ENCODE results near the gene RASSF3. TPM values are rescaled to one million over a fixed set of nuclear protein-coding genes. Genes with fewer than 3 reads are reported as not detected.
"Not testable (repeated sequence)": the region's sequence is repeated elsewhere in the genome, so short reads cannot be mapped to it uniquely, and the experiment has no call there.

The RASSF3 gene
- polyA plus RNA-seq, 6 donors from 2014 or later: 3.2 to 7.8 (median 4.5) TPM

- no peaks in the 10 kb centered on the region for H3K36me3 Mint-ChIP-seq
- no peaks in the 10 kb centered on the region for H3K9me3 Mint-ChIP-seq
- no peaks in the 10 kb centered on the region for H3K27me3 Mint-ChIP-seq
- peak; percentile 20 for DNase-seq
- peak in 1 of 2 donors; percentile 3 for ATAC-seq (ENCODE audit: low read depth in 2 of 2)
- H3K4me3 Mint-ChIP-seq: peak overlapping the region; percentile 80 to 95 (median 91)
- H3K4me1 Mint-ChIP-seq: peaks cover 15 to 42% (median 40%) of the 10 kb centered on the region in 3 donors
- H3K27ac Mint-ChIP-seq: peak overlapping the region; percentile 8 to 97 (median 96)
Measured at GRCh38 chr12:64609536-64610078, 688 bp upstream of the RASSF3 start.

DNA sequence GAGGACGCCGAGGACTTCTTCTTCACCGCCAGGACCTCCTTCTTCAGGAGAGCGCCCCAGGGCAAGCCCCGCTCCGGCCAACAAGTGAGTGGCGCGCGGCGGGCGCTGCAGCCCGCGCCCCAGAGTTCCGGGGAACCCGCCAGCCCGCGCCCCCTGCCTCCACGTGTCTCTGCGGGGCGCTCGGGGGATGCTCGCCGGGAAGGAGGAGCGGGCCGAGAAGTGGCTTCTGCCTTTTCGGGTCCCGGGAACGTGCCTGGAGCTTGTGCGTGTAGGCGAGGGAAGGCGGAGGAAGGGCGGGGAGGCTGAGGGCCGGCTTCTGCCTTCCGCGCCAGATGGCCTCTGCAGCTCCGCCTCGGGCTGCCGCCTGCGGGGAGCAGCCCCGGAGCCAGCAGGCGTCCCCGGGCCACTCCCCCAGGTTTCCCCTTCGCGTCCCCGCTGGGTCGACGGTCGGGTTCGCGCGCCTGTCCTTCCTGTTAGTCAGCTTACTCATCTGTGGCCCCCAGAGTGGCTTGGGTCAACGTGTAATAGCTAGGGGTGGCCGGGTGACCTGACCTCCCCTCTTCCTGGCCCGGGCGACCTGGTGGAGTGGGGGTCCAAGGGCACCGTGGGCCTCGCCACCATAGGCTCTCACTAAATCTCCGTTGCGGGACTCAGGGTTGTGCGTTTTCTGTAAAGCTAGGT is 505 bp downstream of the RASSF3 start:
- Mint-ChIP-seq H3K27ac (peak overlapping the region; percentile 88 to 97 (median 96)), H3K4me3 (peak overlapping the region; percentile 88 to 99 (median 96)), H3K4me1 (peaks cover 20 to 53% (median 52%) of the 10 kb centered on the region in 3 donors), H3K9me3 (no peaks in the 10 kb centered on the region), H3K36me3 (peaks cover 0 to 6% of the 10 kb centered on the region in 2 donors), H3K27me3 (no peaks in the 10 kb centered on the region)
- peak; percentile 62 to 65 for ATAC-seq (ENCODE audit: low read depth in 2 of 2)
- DNase-seq: peak; percentile 76

GRCh38 chr12:64611341-64612284 is 1.3 kb downstream of the RASSF3 start:
- Mint-ChIP-seq H3K9me3 (no peaks in the 10 kb centered on the region), H3K4me3 (peak overlapping the region; percentile 88 to 99 (median 96)), H3K27ac (peak overlapping the region; percentile 88 to 97 (median 96)), H3K36me3 (peaks cover 0 to 6% of the 10 kb centered on the region in 2 donors), H3K27me3 (no peaks in the 10 kb centered on the region), H3K4me1 (peaks cover 24 to 61% (median 60%) of the 10 kb centered on the region in 3 donors)
- ATAC-seq (ENCODE audit: low read depth in 2 of 2): peak in 1 of 2 donors; percentile 8
- DNase-seq: peak; percentile 40

DNA sequence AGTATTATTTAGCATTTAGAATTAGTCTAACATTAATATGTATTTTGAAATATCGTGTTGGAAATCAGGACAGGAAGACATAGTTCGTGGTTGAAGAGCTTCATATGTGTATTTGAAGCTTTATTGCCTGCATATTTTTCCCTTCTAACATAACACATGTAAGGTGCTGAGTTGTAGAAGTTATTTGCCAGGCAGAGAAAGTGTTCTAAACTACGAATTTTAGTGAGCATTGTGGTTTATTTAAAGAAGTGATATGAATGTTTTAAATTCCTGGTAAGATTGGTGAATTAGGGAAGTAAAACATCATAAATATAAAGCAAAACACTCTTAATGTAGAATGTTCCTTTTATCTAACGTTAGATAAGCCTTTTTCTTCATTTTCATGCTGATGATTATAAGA is 2.5 kb downstream of the RASSF3 start:
- H3K9me3 Mint-ChIP-seq: no peaks in the 10 kb centered on the region
- DNase-seq: no peak
- H3K36me3 Mint-ChIP-seq: peaks cover 0 to 6% of the 10 kb centered on the region in 2 donors
- H3K4me3 Mint-ChIP-seq: peak overlapping the region; percentile 88 to 99 (median 96)
- peaks cover 25 to 71% (median 63%) of the 10 kb centered on the region in 3 donors for H3K4me1 Mint-ChIP-seq
- no peak for ATAC-seq (ENCODE audit: low read depth in 2 of 2)
- H3K27me3 Mint-ChIP-seq: no peaks in the 10 kb centered on the region
- H3K27ac Mint-ChIP-seq: peak overlapping the region; percentile 69 to 98 (median 96)

GRCh38 chr12:64613775-64614398 is 3.6 kb downstream of the RASSF3 start:
- H3K27me3 Mint-ChIP-seq, H3K36me3 Mint-ChIP-seq, H3K9me3 Mint-ChIP-seq: not testable (repeated sequence)
- peak overlapping the region; percentile 69 to 98 (median 96) for H3K27ac Mint-ChIP-seq
- peak overlapping the region; percentile 88 to 99 (median 96) for H3K4me3 Mint-ChIP-seq
- ATAC-seq (ENCODE audit: low read depth in 2 of 2) (peak; percentile 24 to 27), DNase-seq (peak; percentile 33)
- peaks cover 24 to 70% (median 63%) of the 10 kb centered on the region in 3 donors for H3K4me1 Mint-ChIP-seq

DNA sequence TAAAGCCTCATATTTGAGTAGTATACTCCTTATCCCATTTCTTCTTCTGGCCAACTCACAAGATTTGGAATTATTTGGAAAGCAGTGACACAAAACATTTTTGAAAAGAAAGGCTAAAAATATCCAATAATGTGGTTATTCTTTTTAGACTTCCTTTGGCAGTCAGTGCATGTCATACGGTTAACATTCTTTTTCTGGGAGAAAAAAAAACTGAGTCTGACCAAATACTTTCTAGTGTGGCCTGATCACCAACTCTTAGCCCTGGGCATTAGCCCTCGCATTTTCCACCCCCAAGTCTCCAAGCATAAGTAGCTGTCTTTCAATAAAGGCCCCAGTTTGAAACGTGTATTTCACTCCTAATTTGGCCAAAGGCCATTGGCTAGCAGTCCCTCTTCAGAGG is 5.9 kb downstream of the RASSF3 start:
- H3K4me1 Mint-ChIP-seq: peaks cover 31 to 82% (median 67%) of the 10 kb centered on the region in 3 donors
- peak overlapping the region in 3 of 8 donors; percentile 18 to 75 (median 54) for H3K4me3 Mint-ChIP-seq
- DNase-seq (no peak), ATAC-seq (ENCODE audit: low read depth in 2 of 2) (no peak)
- H3K27ac Mint-ChIP-seq: peak overlapping the region; percentile 8 to 97 (median 80)
- H3K27me3 Mint-ChIP-seq: no peaks in the 10 kb centered on the region
- no peaks in the 10 kb centered on the region for H3K9me3 Mint-ChIP-seq
- H3K36me3 Mint-ChIP-seq: peaks cover 0 to 6% of the 10 kb centered on the region in 2 donors

DNA sequence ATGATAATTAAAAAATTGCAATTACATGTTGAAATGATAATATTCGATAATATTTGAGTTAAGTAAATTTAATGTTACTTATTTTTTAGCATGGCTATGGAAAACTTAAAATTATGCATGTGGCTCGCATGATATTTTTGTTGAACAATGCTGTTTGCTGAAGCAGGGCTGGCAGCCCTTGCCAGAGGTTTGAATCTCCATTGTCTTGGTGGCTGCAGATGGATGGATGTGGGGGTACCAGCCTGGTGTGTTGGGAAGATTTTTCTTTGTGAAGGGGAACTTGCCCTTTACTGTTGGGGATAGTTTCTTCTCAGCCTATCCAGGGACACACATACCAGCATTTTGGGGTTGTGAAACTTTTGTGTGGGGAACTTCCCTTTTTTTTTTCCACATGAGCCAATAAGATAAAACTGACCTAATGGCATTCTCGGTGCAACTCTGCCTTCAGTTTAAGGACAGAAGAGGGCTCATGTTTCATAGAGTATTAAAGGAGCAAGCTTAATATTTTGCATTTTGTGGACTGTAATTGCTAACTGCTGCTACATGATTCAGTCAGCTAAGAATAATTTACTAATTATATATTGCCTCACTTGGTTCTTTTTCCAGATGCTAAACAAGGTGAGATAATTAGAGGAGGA is 8.8 kb downstream of the RASSF3 start:
- no peaks in the 10 kb centered on the region for H3K9me3 Mint-ChIP-seq
- no peaks in the 10 kb centered on the region for H3K27me3 Mint-ChIP-seq
- peak overlapping the region; percentile 61 to 88 (median 78) for H3K4me3 Mint-ChIP-seq
- ATAC-seq (ENCODE audit: low read depth in 2 of 2) (peak; percentile 60 to 62), DNase-seq (peak; percentile 77)
- H3K4me1 Mint-ChIP-seq: peaks cover 34 to 88% (median 55%) of the 10 kb centered on the region in 3 donors
- peak overlapping the region; percentile 91 to 98 (median 96) for H3K27ac Mint-ChIP-seq
- peaks cover 0 to 6% of the 10 kb centered on the region in 2 donors for H3K36me3 Mint-ChIP-seq

DNA sequence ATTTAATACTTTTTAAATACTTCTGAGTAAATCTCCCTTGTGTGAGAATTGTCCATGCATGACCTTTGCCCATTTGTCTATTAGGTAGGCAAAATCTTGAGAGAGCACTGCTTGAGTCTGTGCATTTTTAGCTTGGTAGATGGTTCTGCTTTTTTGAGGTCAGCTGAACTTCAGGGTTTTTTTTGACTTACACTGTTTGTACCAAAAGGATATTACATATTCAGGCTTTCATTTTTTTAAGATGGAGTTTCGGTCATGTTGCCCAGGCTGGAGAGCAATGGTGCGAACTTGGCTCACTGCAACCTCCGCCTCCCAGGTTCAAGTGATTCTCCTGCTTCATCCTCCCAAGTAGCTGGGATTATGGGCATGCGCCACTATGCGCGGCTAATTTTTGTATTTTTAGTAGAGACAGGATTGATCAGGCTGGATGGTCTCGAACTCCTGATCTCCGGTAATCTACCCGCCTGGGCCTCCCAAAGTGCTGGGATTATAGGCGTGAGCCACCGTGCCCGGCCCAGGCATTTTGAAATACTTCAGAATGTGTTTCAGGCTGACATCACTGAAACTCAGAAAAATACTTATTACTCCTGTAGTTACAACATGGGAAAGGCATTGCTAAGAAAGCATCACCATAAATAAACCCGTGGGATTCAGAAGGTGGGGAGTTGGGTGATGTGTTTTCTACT is 11.1 kb downstream of the RASSF3 start:
- peak overlapping the region; percentile 52 to 89 (median 82) for H3K4me3 Mint-ChIP-seq
- no peaks in the 10 kb centered on the region for H3K36me3 Mint-ChIP-seq
- no peaks in the 10 kb centered on the region for H3K9me3 Mint-ChIP-seq
- H3K27ac Mint-ChIP-seq: peak overlapping the region; percentile 96 to 99 (median 98)
- H3K27me3 Mint-ChIP-seq: no peaks in the 10 kb centered on the region
- DNase-seq (peak; percentile 86), ATAC-seq (ENCODE audit: low read depth in 2 of 2) (peak; percentile 84 to 85)
- peaks cover 40 to 84% (median 51%) of the 10 kb centered on the region in 3 donors for H3K4me1 Mint-ChIP-seq

- DNase-seq (no peak), ATAC-seq (ENCODE audit: low read depth in 2 of 2) (no peak)
- Mint-ChIP-seq H3K9me3 (no peaks in the 10 kb centered on the region), H3K4me3 (peak overlapping the region in 4 of 8 donors; percentile 24 to 89 (median 80)), H3K27me3 (no peaks in the 10 kb centered on the region), H3K4me1 (peaks cover 46 to 90% (median 58%) of the 10 kb centered on the region in 3 donors), H3K36me3 (no peaks in the 10 kb centered on the region), H3K27ac (peak overlapping the region; percentile 56 to 99 (median 92))
Measured at GRCh38 chr12:64624035-64624434, 13.7 kb downstream of the RASSF3 start.

- Mint-ChIP-seq H3K27me3 (no peaks in the 10 kb centered on the region), H3K9me3 (no peaks in the 10 kb centered on the region), H3K27ac (peak overlapping the region; percentile 94 to 99 (median 96)), H3K4me3 (peak overlapping the region; percentile 85 to 96 (median 92)), H3K4me1 (peaks cover 42 to 89% (median 53%) of the 10 kb centered on the region in 3 donors), H3K36me3 (peaks cover 0 to 3% of the 10 kb centered on the region in 2 donors)
- DNase-seq (peak; percentile 78), ATAC-seq (ENCODE audit: low read depth in 2 of 2) (peak; percentile 57 to 59)
Measured at GRCh38 chr12:64625243-64626077, 15.2 kb downstream of the RASSF3 start.

DNA sequence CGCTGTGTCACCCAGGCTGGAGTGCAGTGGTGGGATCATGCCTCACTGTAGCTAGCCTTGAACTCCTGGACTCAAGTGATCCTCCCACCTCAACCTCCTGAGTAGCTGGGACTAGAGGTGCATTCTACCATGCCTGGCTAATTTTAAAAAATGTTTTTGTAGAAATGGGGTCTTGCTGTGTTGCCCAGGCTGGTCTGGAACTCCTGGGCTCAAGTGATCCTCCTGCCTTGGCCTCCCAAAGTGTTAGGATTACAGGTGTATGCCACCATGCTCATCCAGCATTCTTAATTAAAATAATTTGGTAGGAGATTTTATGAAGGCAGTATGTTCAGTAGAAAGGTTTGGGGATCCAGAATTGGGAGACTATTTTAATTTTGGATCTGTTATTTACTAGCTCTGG is 16.3 kb downstream of the RASSF3 start:
- Mint-ChIP-seq H3K4me1 (peaks cover 48 to 92% (median 56%) of the 10 kb centered on the region in 3 donors), H3K4me3 (peak overlapping the region in 3 of 8 donors; percentile 47 to 93 (median 59)), H3K27ac (peak overlapping the region in 3 of 6 donors; percentile 56 to 96 (median 88)), H3K36me3 (peaks cover 0 to 11% of the 10 kb centered on the region in 2 donors)
- DNase-seq; H3K27me3 Mint-ChIP-seq; ATAC-seq (ENCODE audit: low read depth in 2 of 2); H3K9me3 Mint-ChIP-seq: not testable (repeated sequence)

All from naive B cell (primary cell).